GM21619 (cell line): Measurements from ENCODE around the gene NHSL2.
"Not testable (repeated sequence)": the region's sequence is repeated elsewhere in the genome, so short reads cannot be mapped to it uniquely, and the experiment has no call there.

ENCODE experiments used
- ATAC-seq: cut with Tn5 transposase; IDR thresholded peaks from one replicate; pipeline ENCODE4 v1.9.1; 2021; ENCODE audit not compliant: unreplicated experiment

Gene NHSL2

DNA sequence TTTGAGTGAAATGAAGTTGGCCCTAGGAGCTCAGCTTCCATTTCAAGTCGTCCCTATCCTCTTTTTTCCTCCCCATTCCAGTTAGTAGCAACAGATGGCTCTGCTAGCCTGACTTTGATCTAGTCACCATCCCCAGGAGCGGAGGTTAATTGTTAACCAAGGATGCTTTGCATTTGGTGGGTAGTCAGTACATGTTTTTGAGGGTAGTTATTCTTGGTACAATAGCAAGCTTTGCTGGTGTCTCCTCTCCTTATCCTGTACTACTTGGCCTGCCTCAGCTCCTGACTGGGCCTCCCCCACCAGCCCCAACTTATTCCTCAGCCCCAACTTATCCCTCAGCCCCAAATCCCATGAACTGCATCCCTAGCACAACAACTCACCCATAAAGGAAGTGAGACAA, 235.9 kb downstream of the NHSL2 start:
- no peak for ATAC-seq

DNA sequence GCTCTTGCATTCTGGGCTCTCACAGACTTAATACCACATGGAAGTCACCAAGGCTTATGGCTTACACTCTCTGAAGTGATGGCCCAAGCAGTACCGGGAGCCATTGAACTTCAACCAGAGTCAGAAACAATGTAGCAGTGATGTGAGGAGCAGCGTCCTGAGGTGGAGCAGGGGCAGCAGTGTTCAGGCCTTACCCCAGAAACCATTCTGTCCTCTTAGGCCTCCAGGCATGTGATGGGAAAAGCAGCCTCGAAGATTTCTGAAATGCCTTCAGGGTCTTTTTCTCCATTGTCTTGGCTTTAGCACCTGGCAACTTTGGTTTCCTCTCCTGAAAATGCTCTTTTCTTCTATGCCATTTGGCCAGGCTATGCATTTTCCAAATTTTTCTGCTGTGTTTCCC, 248.1 kb downstream of the NHSL2 start:
- no peak for ATAC-seq

DNA sequence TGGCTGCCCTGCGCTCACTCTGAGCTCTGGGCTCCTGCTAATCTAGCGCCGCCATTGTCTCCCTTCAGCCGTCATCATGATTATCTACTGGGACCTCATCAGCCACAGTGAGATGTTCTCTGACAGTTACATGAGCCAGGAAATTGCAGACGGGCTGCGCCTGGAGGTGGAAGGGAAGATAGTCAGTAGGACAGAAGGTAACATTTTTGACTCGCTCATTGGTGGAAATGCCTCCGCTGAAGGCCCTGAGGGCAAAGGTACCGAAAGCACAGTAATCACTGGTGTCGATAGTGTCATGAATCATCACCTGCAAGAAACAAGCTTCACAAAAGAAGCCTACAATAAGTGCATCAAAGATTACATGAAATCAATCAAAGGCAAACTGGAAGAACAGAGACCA, 249.1 kb downstream of the NHSL2 start:
- ATAC-seq, result no peak

DNA sequence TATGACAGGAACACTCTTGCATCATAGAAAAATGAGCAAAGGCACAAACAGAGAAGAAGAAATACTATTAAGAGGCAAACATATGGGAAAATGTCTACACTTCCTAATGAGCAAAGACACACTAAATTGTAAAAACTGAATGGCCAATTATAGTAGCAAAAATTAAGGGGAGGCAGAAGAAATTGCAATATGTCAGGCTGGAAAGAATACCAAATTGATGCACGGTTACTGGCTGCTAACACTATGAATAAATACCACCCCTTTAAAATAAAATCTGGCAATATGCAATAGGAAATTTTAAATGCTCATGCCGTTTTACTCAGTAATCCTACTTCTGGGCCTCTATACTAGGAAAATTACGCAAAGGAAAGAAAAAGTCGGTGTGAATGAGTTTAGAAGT, 254.9 kb downstream of the NHSL2 start:
- no peak for ATAC-seq

DNA sequence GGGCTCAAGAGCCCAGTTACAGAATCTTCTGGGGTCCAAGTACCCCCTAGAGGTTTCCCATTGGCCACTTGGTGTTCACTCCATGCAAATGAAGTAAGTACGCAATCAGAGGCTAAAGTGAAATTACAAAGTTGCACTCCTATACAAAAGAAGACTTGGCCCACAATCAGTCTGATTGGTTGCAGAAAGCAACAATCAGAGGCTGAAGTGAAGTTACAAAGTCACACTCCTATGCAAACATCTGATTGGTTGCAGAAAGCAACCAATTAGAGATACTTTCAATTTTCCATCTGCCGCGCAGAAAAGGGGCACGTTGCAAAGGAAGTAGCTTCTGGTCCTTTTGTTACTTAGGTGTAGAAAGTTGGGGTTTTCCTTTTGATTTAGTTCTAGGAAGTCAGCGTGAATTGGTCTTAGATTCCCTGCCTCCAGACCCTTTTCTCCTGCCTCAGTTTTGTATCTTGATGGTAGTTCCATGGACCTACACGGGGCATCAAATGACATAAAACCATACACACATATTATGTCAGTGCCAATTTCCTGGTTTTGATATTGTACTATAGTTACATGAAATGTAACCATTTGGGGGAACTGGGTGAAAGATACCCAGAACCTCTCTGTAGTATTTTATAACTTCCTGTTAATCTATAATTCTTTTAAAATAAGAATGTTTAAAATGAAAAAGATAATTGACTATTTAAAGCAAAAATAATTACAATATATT, 258.5 kb downstream of the NHSL2 start:
- no peak for ATAC-seq

DNA sequence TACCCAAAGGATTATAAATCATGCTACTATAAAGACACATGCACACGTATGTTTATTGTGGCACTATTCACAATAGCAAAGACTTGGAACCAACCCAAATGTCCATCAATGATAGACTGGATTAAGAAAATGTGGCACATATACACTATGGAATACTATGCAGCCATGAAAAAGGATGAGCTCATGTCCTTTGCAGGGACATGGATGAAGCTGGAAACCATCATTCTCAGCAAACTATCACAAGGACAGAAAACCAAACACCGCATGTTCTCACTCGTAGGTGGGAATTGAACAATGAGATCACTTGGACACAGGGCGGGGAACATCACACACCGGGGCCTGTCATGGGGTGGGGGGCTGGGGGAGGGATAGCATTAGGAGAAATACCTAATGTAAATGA, 265.6 kb downstream of the NHSL2 start:
- ATAC-seq, result not testable (repeated sequence)

DNA sequence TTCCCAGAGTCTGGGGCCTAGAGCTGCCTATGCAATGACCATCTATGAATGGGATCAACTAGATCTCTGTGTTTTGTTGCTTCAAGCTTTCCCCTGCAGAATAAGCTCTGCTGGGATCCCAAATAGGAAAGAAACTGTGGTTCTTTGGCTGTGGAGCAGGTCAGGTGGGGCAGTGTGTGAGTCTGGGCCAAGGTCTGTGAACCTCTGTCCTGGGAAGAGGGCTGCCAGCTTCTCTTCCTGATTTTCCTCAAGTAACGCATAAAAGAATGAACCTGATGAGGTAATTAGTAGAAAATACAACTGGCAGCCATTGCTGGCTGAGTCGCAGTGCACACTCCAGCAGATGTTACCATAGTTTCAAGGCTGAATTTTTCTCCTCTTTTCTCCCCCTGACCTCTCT, 266.3 kb downstream of the NHSL2 start:
- ATAC-seq, result no peak

DNA sequence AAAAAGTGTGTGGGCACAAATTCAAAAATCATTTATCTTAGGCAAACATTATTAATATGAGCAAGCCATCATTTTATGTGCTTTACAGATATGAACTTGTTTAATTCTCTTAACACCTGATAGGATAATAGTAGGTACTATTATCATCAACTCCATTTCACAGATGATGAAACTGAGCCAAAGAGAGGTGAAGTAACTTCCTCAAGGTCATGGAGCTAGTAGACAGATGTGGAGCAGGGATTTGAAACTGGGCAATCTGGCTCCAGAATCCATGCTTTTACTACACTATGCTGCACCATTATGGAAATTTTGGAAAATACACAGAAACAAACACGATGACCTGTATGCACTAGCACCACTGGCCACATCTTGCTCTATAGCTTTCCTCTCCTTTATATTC, 269.9 kb downstream of the NHSL2 start:
- no peak for ATAC-seq

DNA sequence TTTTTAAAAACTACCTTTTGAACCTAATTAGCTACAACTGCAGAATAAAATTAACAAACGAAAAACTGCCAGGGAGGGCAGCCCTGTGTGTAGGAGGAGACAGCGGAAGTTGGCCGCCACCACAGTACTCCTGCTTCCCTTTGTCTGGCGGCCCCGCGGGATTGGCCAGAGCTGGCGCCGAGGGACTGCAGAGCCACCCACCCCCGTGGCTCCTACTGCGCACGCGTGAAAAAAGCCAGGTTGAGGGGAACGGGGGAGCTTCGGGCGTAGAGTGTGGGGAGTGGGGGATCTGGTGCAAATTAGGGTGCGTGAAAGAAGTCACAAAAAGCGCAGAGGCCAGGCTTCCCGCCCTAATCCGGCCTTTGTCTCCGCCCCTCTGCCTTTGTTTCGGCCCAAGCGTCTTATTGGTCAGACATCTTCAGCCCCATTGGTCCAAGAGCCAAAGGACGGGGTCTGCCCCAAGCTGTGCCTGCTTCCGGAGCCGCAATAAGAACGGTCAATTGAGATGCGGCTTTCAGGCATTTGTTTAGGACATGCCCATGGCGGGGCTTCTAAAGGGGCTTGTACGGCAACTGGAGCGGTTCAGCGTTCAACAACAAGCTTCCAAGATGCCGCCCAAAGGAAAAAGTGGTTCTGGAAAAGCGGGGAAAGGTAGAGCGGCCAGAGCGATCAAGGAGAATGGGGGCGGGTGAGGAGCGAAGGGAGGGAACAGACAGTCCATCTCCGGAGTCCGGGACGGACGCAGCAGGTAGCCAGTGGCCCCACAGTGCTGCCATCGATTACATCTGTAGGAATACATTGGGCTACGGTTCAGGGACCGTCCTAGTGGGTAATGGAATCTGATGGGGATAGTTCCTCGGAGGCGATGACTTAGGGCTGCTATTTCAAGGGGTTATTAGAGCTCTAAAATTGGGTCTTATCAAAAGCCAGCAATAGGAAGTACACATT, 270.8 kb downstream of the NHSL2 start, which contains the start of gene PIN4:
TSS of gene PIN4 (plus strand) at position 580 of the 948 bp plus-strand sequence. CDS start at position 609, 29 bp downstream.
- peak; percentile 95 for ATAC-seq

DNA sequence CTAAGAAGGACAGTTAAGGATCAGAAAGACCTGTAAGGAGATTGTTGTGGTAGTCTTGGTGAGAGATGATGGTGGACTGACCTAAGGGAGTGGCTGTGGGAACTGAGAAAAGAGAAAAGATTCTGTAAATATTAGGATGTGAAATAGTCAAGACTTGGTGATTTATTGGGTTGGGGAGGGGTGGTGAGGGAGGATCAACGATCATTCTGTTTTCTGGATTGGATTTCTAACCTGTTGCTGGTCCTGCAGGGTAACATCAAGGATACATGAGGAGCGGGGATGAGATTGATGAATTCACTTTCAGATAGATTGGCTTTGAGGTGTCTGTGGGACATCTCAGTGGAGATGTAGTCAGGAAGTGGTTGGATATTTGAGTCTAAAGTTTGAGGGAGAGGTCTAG, 272.3 kb downstream of the NHSL2 start:
- ATAC-seq, result no peak

DNA sequence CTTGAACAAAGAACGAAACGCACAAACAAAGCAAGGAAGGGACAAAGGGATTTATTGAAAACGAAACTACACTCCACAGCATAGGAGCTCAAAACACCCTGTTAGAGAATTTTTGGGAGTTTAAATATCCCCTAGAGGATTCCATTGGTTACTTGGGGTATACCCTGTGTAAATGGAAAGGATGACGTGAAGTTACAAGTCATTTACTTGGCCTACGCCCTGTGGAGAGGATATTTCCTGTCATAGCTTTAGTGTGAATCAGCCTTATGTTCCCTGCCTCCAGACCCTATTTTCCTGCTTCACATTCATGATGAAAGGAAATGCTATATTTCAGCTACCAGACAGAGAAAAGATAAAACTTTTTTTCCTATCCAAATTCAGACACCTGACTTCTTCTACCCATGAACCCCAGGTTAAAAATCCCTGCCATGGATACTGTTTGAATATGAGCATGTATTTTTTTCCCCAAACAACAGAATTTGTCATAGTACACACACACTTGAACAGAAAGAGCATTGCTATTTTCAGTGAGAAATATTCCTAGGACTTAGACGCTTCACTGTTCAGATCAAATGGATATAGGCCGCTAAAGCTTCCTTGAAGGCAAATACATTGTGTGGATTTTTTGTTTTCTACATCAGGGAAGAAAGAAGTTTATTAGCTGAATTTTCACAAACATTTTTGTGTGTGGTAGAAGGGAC, 291.3 kb downstream of the NHSL2 start:
- no peak for ATAC-seq
